22Rv1 (cell line): ENCODE measurements around the gene OSER1.

Source experiments
- H3K27ac ChIP-seq: fragments of 450-650 bp; 2 replicates; pipeline ENCODE4 v1.5.1; 2017
- ZFX ChIP-seq: fragments of 450-650 bp; IDR thresholded peaks from 2 replicates; pipeline ENCODE4 v1.6.1; 2017; ENCODE audit warnings: antibody characterized with exemption, borderline replicate concordance
- TF ChIP-seq, protein P1 (sequence below): fragments of 450-650 bp; IDR thresholded peaks from 2 replicates; pipeline ENCODE4 v1.5.1; 2017; ENCODE audit warnings: mild to moderate bottlenecking

Gene OSER1

DNA sequence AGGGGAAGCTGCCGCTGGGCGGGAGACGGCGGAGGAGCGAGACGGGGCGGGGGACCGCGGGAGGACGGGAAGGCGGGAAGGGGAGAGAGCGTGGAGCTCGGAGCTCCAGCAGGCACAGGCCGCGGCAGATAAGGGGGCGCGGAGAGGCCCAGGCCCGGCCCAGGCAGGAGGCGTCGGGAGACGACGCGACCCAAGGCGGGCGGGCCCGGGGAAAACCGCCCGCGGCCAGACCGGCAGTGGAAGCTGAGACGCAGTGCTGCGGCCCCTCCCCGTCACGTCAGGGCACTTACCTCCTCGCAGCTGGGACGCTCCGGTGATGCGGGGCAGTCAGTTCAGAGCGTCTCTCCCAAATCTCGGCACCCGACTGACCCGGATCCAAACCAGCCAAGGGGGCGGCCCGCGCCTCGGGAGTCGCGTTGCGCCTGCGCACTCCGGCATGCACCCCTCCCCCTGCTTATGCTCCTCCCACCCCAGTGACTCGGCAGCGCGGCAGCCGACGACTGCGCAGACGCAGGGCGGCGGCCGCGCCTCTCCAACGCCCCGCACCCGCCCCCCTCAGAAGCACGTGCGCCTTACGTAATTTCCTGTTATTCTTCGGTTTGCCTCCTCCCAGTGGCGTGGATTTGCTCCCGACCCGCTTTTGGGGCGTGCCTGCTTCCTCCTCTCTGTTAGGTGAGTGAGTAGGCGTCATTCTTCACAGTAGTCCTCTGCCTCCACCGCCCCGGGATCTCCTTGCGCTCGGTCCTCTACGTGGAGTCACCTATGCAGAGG lies at the start of gene OSER1:
Gene OSER1, minus strand, starts transcription at position 366 of the 771 bp plus-strand sequence. CDS start 3,814 bp downstream, outside the sequence.
- TF ChIP-seq ZFX, result no peak
- TF ChIP-seq, protein P1, sequence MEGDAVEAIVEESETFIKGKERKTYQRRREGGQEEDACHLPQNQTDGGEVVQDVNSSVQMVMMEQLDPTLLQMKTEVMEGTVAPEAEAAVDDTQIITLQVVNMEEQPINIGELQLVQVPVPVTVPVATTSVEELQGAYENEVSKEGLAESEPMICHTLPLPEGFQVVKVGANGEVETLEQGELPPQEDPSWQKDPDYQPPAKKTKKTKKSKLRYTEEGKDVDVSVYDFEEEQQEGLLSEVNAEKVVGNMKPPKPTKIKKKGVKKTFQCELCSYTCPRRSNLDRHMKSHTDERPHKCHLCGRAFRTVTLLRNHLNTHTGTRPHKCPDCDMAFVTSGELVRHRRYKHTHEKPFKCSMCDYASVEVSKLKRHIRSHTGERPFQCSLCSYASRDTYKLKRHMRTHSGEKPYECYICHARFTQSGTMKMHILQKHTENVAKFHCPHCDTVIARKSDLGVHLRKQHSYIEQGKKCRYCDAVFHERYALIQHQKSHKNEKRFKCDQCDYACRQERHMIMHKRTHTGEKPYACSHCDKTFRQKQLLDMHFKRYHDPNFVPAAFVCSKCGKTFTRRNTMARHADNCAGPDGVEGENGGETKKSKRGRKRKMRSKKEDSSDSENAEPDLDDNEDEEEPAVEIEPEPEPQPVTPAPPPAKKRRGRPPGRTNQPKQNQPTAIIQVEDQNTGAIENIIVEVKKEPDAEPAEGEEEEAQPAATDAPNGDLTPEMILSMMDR, result no peak
- H3K27ac ChIP-seq, result peak within 1 kb of the TSS; percentile 97

GRCh38 chr20:44258226-44258890 lies 47.8 kb upstream of the OSER1 start:
- no peak overlapping the region for H3K27ac ChIP-seq
- no peak for TF ChIP-seq ZFX
- TF ChIP-seq, protein P1, result no peak

GRCh38 chr20:44256961-44257360 lies 46.4 kb upstream of the OSER1 start:
- H3K27ac ChIP-seq, result no peak overlapping the region
- TF ChIP-seq, protein P1, result no peak
- no peak for TF ChIP-seq ZFX

DNA sequence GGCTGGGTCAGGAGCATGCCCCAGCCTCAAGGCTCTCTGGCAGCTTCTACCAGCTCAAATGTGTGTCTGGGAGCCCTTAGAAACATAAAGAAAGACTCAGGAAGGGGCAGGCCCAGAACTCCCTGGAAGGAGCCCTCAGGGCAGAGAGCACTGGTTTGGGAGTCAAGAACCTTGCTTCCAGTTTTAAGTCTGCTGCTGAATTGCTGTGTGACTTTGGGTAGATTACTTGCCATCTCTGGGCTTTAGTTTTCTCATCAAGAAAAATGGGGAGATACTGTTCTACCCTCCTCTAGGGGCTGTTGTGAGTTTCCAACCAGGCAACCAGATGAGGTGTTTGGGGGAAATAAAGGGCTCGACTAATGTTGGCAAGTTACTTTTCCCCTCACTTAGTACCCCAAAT lies 45.4 kb upstream of the OSER1 start:
- TF ChIP-seq, protein P1, result no peak
- TF ChIP-seq ZFX, result no peak
- no peak overlapping the region for H3K27ac ChIP-seq

DNA sequence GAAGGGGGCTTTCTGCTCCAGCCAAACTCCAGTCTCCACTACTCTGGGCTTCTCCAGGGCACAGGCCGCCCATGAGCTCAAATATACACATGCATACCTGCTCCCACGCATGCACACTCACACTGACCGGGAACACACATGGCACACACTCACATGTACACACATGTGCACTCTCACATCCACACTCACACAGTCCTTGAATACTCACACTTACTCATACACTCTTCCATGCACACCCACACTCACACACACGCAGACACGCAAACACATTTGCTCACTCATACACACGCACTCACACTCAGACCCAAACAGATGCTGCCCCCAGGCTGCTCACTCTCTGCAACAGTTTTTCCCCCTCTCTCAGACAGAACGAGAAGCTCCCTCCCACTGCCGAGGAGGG lies 43.5 kb upstream of the OSER1 start:
- no peak for TF ChIP-seq ZFX
- TF ChIP-seq, protein P1, result no peak
- no peak overlapping the region for H3K27ac ChIP-seq

DNA sequence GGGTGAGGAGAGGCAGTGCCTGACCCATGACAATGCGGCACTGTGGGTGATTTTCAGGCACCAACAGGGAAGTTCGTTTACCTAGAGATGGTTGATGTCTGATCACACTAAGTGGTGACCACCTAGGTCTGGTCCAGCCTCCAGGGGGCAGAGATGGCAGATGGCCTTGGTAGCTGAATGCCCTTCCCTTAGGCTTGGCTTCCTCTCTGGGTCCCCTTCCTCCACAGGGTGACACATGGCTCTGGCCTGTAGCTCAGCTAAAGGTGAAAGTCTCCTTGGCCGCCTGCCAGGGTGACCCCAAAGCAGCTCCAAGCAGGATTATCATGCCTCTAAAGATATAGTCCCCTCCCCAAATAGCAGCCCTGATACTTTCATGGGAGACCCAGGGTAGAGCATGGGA lies 43.0 kb upstream of the OSER1 start:
- TF ChIP-seq ZFX, result no peak
- TF ChIP-seq, protein P1, result 0 out of 2 replicates have a peak, but pooled peaks have one; percentile 13
- no peak overlapping the region for H3K27ac ChIP-seq

DNA sequence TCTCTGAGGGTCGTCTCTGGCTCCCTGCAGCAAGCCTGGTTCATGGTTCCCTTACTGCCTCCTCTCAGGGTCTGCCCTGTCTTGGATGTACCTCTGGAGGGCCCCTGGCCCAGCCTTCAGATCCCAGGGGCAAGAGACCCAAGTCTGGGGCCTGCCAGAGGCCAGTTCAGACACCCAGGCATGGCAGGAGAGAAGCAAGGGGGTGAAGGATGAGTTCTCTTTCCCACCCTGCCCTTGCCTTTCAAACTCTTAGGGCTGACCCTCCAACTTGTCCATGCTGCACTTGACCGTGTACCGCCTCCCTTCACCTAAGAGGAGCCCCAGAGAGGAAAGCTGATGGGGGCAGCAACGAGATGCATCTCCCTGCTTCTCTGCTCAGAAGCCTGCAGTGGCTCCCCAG lies 40.7 kb upstream of the OSER1 start:
- no peak for TF ChIP-seq ZFX
- TF ChIP-seq, protein P1, result no peak
- H3K27ac ChIP-seq, result no peak overlapping the region
